ENCODE data around the gene OR4F15.

Gene OR4F15

GRCh38 chr15:101810876-101811275, 1.1 kb upstream of the OR4F15 start:
- no peak for TF ChIP-seq CTCF (IDR thresholded peaks at IDR 0.05; ENCODE audit: insufficient read depth, low read length, missing control alignments)
- ChIA-PET POLR2A (no interaction called here), CTCF (no interaction called here)
- no peak for DNase-seq (ENCODE audit: low read depth, low spot score)
- H3K4me3 ChIP-seq (ENCODE audit: low read depth, low read length), result no peak overlapping the region

- DNase-seq (ENCODE audit: low read depth, low spot score), result peak; percentile 14
- CTCF ChIA-PET, result no interaction called here
- no peak for TF ChIP-seq CTCF (IDR thresholded peaks at IDR 0.05; ENCODE audit: insufficient read depth, low read length, missing control alignments)
- no peak overlapping the region for H3K4me3 ChIP-seq (ENCODE audit: low read depth, low read length)
- POLR2A ChIA-PET, result interaction anchor here (0.7 kb wide), 1 partner anchor 16 kb away, joined by 3 read pairs; no protein-coding TSS in a partner anchor
These were observed 2.0 kb downstream of the OR4F15 start for GRCh38 chr15:101813803-101814534.

- ChIA-PET CTCF (no interaction called here), POLR2A (no interaction called here)
- no peak for TF ChIP-seq CTCF (IDR thresholded peaks at IDR 0.05; ENCODE audit: insufficient read depth, low read length, missing control alignments)
- no peak overlapping the region for H3K4me3 ChIP-seq (ENCODE audit: low read depth, low read length)
- DNase-seq (ENCODE audit: low read depth, low spot score), result no peak
These were observed 8.8 kb downstream of the OR4F15 start for GRCh38 chr15:101820781-101821180.

GRCh38 chr15:101827257-101827656, 15.3 kb downstream of the OR4F15 start:
- no peak for TF ChIP-seq CTCF (IDR thresholded peaks at IDR 0.05; ENCODE audit: insufficient read depth, low read length, missing control alignments)
- CTCF ChIA-PET, result interaction anchor here (1.4 kb wide), 1 partner anchor 9 kb away, joined by 4 read pairs; no protein-coding TSS in a partner anchor
- POLR2A ChIA-PET, result no interaction called here
- H3K4me3 ChIP-seq (ENCODE audit: low read depth, low read length), result no peak overlapping the region
- peak; percentile 26 for DNase-seq (ENCODE audit: low read depth, low spot score)

- ChIA-PET CTCF (interaction anchor here (0.6 kb wide), 1 partner anchor 39 kb away, joined by 3 read pairs; no protein-coding TSS in a partner anchor), POLR2A (no interaction called here)
- DNase-seq (ENCODE audit: low read depth, low spot score), result no peak
- H3K4me3 ChIP-seq (ENCODE audit: low read depth, low read length), result no peak overlapping the region
- no peak for TF ChIP-seq CTCF (IDR thresholded peaks at IDR 0.05; ENCODE audit: insufficient read depth, low read length, missing control alignments)
These were observed 16.8 kb downstream of the OR4F15 start for GRCh38 chr15:101828774-101829173.

GRCh38 chr15:101841656-101842055, 29.7 kb downstream of the OR4F15 start:
- TF ChIP-seq CTCF (IDR thresholded peaks at IDR 0.05; ENCODE audit: insufficient read depth, low read length, missing control alignments), result no peak
- no peak overlapping the region for H3K4me3 ChIP-seq (ENCODE audit: low read depth, low read length)
- CTCF ChIA-PET, result no interaction called here
- POLR2A ChIA-PET, result no interaction called here
- no peak for DNase-seq (ENCODE audit: low read depth, low spot score)

Measured in AG04449 (cell line).